MM.1S (cell line): ENCODE data around the gene GCNT2.

Experiments
- DNase-seq: peaks from one replicate; pipeline ENCODE4 v3.0.0-alpha.2; 2015
- H2AFZ ChIP-seq: fragments of 300-600 bp; sonication (generic); 2 replicates; pipeline ENCODE4 v1.6.0; 2016; ENCODE audit warnings: antibody characterized with exemption, low read length
- H3F3A ChIP-seq: fragments of 300-600 bp; sonication (generic); 2 replicates; pipeline ENCODE4 v1.6.1; 2016; ENCODE audit warnings: mild to moderate bottlenecking, antibody characterized with exemption, low read length, moderate library complexity, mixed read lengths; ENCODE audit not compliant: insufficient read depth
- H3K27ac ChIP-seq: fragments of 300-600 bp; sonication (generic); 2 replicates; pipeline ENCODE4 v1.5.1; 2016; ENCODE audit warnings: mild to moderate bottlenecking, low read length
- H3K27me3 ChIP-seq: fragments of 300-600 bp; sonication (generic); replicated peaks from 2 replicates; pipeline ENCODE4 v1.6.0; 2016; ENCODE audit warnings: low read length; ENCODE audit not compliant: insufficient read depth
- H3K36me3 ChIP-seq: fragments of 300-600 bp; sonication (generic); replicated peaks from 2 replicates; pipeline ENCODE4 v1.6.1; 2016; ENCODE audit warnings: mild to moderate bottlenecking, low read length, mixed read lengths; ENCODE audit not compliant: insufficient read depth
- H3K4me1 ChIP-seq: fragments of 300-600 bp; sonication (generic); 2 replicates; pipeline ENCODE4 v1.6.1; 2016; ENCODE audit warnings: low read length, mixed read lengths
- H3K4me2 ChIP-seq: fragments of 300-600 bp; sonication (generic); 2 replicates; pipeline ENCODE4 v1.6.0; 2016; ENCODE audit warnings: low read depth, low read length
- H3K4me3 ChIP-seq: fragments of 300-600 bp; sonication (generic); 2 replicates; pipeline ENCODE4 v1.5.1; 2016; ENCODE audit warnings: low read length, mixed read lengths
- H3K79me2 ChIP-seq: fragments of 300-600 bp; sonication (generic); 2 replicates; pipeline ENCODE4 v1.6.1; 2016; ENCODE audit warnings: mixed run types, low read length, mixed read lengths
- H3K9ac ChIP-seq: fragments of 300-600 bp; sonication (generic); 2 replicates; pipeline ENCODE4 v1.6.1; 2016; ENCODE audit warnings: low read length, mixed read lengths
- H3K9me2 ChIP-seq: fragments of 300-600 bp; sonication (generic); replicated peaks from 2 replicates; pipeline ENCODE4 v1.6.1; 2016; ENCODE audit warnings: mild to moderate bottlenecking, low read length, mixed read lengths; ENCODE audit not compliant: insufficient read depth
- H3K9me3 ChIP-seq: fragments of 300-600 bp; sonication (generic); replicated peaks from 2 replicates; pipeline ENCODE4 v1.6.1; 2016; ENCODE audit warnings: mild to moderate bottlenecking, low read length, mixed read lengths; ENCODE audit not compliant: insufficient read depth
- H4K20me1 ChIP-seq: fragments of 300-600 bp; sonication (generic); 2 replicates; pipeline ENCODE4 v1.6.1; 2016; ENCODE audit warnings: mild to moderate bottlenecking, low read length, moderate library complexity, mixed read lengths; ENCODE audit not compliant: insufficient read depth
- EZH2 ChIP-seq: fragments of 300-600 bp; sonication (generic); optimal IDR thresholded peaks from 2 replicates; pipeline ENCODE3; 2017; ENCODE audit warnings: low read depth, mild to moderate bottlenecking, antibody characterized with exemption, low read length, mixed read lengths
- EZH2phosphoT487 ChIP-seq: fragments of 300-600 bp; sonication (generic); IDR thresholded peaks from 2 replicates; pipeline ENCODE4 v1.6.1; 2018; ENCODE audit warnings: antibody characterized with exemption, low read length
- TF ChIP-seq, protein P1 (sequence below): fragments of 300-600 bp; sonication (generic); IDR thresholded peaks from 2 replicates; pipeline ENCODE4 v1.5.1; 2016; ENCODE audit warnings: antibody characterized with exemption, low read length, mixed read lengths

GCNT2 gene

DNA sequence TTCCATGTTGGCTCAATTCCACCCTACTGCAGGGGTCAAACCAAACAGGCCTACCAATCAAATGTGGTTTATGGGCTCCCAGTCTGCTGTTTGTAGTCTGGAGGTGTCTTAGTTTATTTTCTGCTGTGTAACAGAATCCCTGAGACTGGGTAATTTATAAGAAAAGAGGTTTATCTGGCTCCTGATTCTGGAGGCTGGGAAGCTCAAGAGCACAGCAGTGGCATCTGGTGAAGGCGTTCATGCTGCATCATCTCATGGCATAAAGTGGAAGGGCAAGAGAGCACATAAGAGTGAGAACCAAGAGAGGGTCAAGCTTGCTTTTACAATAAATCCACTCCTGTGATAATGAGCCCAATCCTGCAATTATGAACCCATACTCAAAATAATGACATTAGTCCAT is 87.9 kb downstream of the GCNT2 start:
- Histone ChIP-seq H3F3A (no peaks in the 10 kb centered on the region), H2AFZ (no peak overlapping the region), H3K9me3 (no peaks in the 10 kb centered on the region), H4K20me1 (no peaks in the 10 kb centered on the region), H3K9me2 (no peaks in the 10 kb centered on the region), H3K36me3 (no peaks in the 10 kb centered on the region), H3K4me1 (no peaks in the 10 kb centered on the region), H3K4me3 (no peak overlapping the region), H3K9ac (no peak overlapping the region), H3K79me2 (no peaks in the 10 kb centered on the region), H3K4me2 (no peak overlapping the region), H3K27ac (no peak overlapping the region), H3K27me3 (no peaks in the 10 kb centered on the region)
- no peak for DNase-seq
- TF ChIP-seq EZH2phosphoT487: no peak
- no peak for TF ChIP-seq EZH2
- TF ChIP-seq, protein P1, sequence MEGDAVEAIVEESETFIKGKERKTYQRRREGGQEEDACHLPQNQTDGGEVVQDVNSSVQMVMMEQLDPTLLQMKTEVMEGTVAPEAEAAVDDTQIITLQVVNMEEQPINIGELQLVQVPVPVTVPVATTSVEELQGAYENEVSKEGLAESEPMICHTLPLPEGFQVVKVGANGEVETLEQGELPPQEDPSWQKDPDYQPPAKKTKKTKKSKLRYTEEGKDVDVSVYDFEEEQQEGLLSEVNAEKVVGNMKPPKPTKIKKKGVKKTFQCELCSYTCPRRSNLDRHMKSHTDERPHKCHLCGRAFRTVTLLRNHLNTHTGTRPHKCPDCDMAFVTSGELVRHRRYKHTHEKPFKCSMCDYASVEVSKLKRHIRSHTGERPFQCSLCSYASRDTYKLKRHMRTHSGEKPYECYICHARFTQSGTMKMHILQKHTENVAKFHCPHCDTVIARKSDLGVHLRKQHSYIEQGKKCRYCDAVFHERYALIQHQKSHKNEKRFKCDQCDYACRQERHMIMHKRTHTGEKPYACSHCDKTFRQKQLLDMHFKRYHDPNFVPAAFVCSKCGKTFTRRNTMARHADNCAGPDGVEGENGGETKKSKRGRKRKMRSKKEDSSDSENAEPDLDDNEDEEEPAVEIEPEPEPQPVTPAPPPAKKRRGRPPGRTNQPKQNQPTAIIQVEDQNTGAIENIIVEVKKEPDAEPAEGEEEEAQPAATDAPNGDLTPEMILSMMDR: no peak

DNA sequence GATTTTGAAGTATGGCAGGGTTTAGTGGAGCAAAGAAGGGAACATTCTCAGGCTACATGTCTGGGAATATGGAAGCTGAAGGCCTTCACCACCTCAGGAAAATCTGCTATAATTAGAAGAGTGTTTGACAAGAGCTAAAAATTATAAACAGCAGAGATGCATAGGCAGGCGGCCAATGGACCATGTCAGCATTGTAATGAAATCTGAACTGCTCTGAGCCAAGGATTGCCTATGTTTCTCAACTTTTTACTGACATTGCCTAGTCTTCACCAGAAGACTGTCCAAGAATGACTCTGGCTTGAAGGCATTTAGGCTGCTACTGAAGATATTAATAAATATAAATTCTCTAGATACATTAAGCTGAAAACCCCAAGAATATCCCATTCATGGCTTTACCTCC is 89.1 kb downstream of the GCNT2 start:
- Histone ChIP-seq H3K36me3 (no peaks in the 10 kb centered on the region), H3K79me2 (no peaks in the 10 kb centered on the region), H3K4me3 (no peak overlapping the region), H3K4me2 (no peak overlapping the region), H4K20me1 (no peaks in the 10 kb centered on the region), H3K27me3 (no peaks in the 10 kb centered on the region), H3F3A (no peaks in the 10 kb centered on the region), H2AFZ (no peak overlapping the region), H3K9ac (no peak overlapping the region), H3K4me1 (no peaks in the 10 kb centered on the region), H3K27ac (no peak overlapping the region), H3K9me2 (no peaks in the 10 kb centered on the region), H3K9me3 (no peaks in the 10 kb centered on the region)
- no peak for DNase-seq
- TF ChIP-seq, protein P1: no peak
- TF ChIP-seq EZH2phosphoT487 (no peak), EZH2 (no peak)

DNA sequence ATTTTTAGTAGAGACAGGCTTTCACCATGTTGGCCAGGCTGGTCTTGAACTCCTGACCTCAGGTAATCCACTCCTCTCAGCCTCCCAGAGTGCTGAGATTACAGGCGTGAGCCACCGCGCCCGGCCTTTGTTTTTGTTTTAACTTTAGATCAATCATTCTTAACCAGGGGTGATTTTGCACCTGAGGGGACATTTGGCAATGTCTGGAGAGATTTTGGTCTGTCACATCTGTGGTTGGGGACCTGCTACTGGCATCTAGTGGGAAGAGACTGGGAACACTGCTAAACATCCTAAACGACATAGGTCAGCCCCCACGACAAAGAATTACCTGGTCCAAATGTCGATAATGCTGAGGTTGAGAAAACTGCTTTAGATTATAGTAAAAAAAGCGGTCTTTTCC is 91.0 kb downstream of the GCNT2 start:
- H3K27ac ChIP-seq: no peak overlapping the region
- H2AFZ ChIP-seq: no peak overlapping the region
- H3K27me3 ChIP-seq: no peaks in the 10 kb centered on the region
- H3F3A ChIP-seq: no peaks in the 10 kb centered on the region
- H3K4me2 ChIP-seq: no peak overlapping the region
- TF ChIP-seq EZH2 (no peak), EZH2phosphoT487 (no peak)
- TF ChIP-seq, protein P1: no peak
- H3K79me2 ChIP-seq: no peaks in the 10 kb centered on the region
- no peaks in the 10 kb centered on the region for H3K9me3 ChIP-seq
- no peak overlapping the region for H3K9ac ChIP-seq
- no peaks in the 10 kb centered on the region for H3K4me1 ChIP-seq
- DNase-seq: no peak
- no peaks in the 10 kb centered on the region for H4K20me1 ChIP-seq
- no peaks in the 10 kb centered on the region for H3K9me2 ChIP-seq
- no peaks in the 10 kb centered on the region for H3K36me3 ChIP-seq
- no peak overlapping the region for H3K4me3 ChIP-seq

DNA sequence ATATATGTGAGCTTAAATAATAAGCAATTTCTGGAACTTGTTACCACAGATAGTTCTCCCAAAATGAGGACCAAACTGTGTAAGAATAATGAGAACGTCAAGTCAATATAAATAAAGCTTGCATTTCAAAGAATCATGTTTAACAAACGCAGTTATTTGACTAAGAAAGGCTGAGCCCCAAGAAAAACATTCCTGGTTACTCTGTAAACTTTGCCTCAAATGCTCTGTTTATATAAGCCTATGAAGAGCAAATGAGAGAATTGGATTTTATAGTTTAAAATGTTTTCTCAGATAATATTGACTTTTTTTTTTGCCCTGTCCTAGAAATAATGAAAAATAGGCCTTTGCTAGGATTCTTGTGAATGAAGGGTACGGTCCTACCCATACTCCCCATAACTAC is 91.9 kb downstream of the GCNT2 start:
- no peaks in the 10 kb centered on the region for H3K9me3 ChIP-seq
- TF ChIP-seq EZH2: no peak
- TF ChIP-seq EZH2phosphoT487: no peak
- TF ChIP-seq, protein P1: no peak
- no peaks in the 10 kb centered on the region for H3K27me3 ChIP-seq
- no peak overlapping the region for H3K4me3 ChIP-seq
- no peaks in the 10 kb centered on the region for H4K20me1 ChIP-seq
- H3K4me1 ChIP-seq: no peaks in the 10 kb centered on the region
- no peaks in the 10 kb centered on the region for H3F3A ChIP-seq
- no peaks in the 10 kb centered on the region for H3K36me3 ChIP-seq
- no peaks in the 10 kb centered on the region for H3K79me2 ChIP-seq
- H2AFZ ChIP-seq: no peak overlapping the region
- H3K9me2 ChIP-seq: no peaks in the 10 kb centered on the region
- no peak for DNase-seq
- no peak overlapping the region for H3K9ac ChIP-seq
- H3K4me2 ChIP-seq: no peak overlapping the region
- no peak overlapping the region for H3K27ac ChIP-seq
